Hematopoietic multipotent progenitor cell (in vitro differentiated cells): ENCODE measurements around the gene RNF25. TPM values are rescaled to one million over a fixed set of nuclear protein-coding genes. Genes with fewer than 3 reads are reported as not detected.
A peak's percentile ranks its signal among the peaks of the same experiment; 100 is the strongest.

ENCODE experiments used
- DNase-seq, 3 donors: peaks; one replicate each; pipeline ENCODE4 v3.0.0-alpha.2; 2011 to 2015; ENCODE audit warnings: low read depth in 2 of 3, low spot score in 2 of 3
- total RNA-seq: library from RNA; depleted of rRNA; stranded (reverse); fragments of >200 nt; gene quantifications from one replicate; pipeline ENCODE4 v1.2.3, GENCODE V29; 2012

The RNF25 gene
- total RNA-seq, 1 donor, result 22.4 TPM

GRCh38 chr2:218687400-218688060 is 15.7 kb upstream of the RNF25 start:
- peak in 2 of 3 donors; percentile 65 to 82 for DNase-seq

- no peak for DNase-seq
Measured at GRCh38 chr2:218680061-218680460, 8.3 kb upstream of the RNF25 start.

- DNase-seq, result no peak
Measured at GRCh38 chr2:218679119-218679518, 7.3 kb upstream of the RNF25 start.

GRCh38 chr2:218671097-218671653 is 627 bp downstream of the RNF25 start:
- no peak for DNase-seq

- no peak for DNase-seq
Measured at GRCh38 chr2:218664653-218665052, 7.1 kb downstream of the RNF25 start.

GRCh38 chr2:218663901-218664300 is 7.9 kb downstream of the RNF25 start:
- DNase-seq, result no peak

- no peak for DNase-seq
Measured at GRCh38 chr2:218662827-218663226, 9.0 kb downstream of the RNF25 start.

- no peak for DNase-seq
Measured at GRCh38 chr2:218662377-218662776, 9.4 kb downstream of the RNF25 start.

GRCh38 chr2:218659988-218660358 is 11.8 kb downstream of the RNF25 start:
- no peak for DNase-seq

- peak; percentile 69 to 96 (median 92) for DNase-seq
Measured at GRCh38 chr2:218659258-218659987, 12.4 kb downstream of the RNF25 start, which contains the start of the genes BCS1L and ZNF142. TSS of gene BCS1L (plus strand) at chr2:218659683. CDS start at chr2:218660988, 1,305 bp downstream. TSS of gene ZNF142 (minus strand) at chr2:218659623. CDS start at chr2:218656429, 3,194 bp downstream.

- DNase-seq, result peak in 2 of 3 donors; percentile 50 to 52
Measured at GRCh38 chr2:218658671-218659257, 13.0 kb downstream of the RNF25 start.

- DNase-seq, result no peak
Measured at GRCh38 chr2:218655751-218656150, 16.1 kb downstream of the RNF25 start.

- no peak for DNase-seq
Measured at GRCh38 chr2:218648787-218649100, 23.1 kb downstream of the RNF25 start.

- DNase-seq, result peak in 2 of 3 donors; percentile 47 to 68
Measured at GRCh38 chr2:218648088-218648786, 23.6 kb downstream of the RNF25 start.

- DNase-seq, result no peak
Measured at GRCh38 chr2:218645126-218645525, 26.7 kb downstream of the RNF25 start.

- no peak for DNase-seq
Measured at GRCh38 chr2:218644721-218645120, 27.1 kb downstream of the RNF25 start.

GRCh38 chr2:218643751-218644310 is 28.0 kb downstream of the RNF25 start:
- no peak for DNase-seq

- DNase-seq, result no peak
Measured at GRCh38 chr2:218642786-218643185, 29.0 kb downstream of the RNF25 start.

GRCh38 chr2:218642121-218642656 is 29.6 kb downstream of the RNF25 start:
- DNase-seq, result no peak

GRCh38 chr2:218638372-218638771 is 33.4 kb downstream of the RNF25 start:
- no peak for DNase-seq
